Caco-2 (cell line): ENCODE results near the gene SLC6A17. TPM values are rescaled to one million over a fixed set of nuclear protein-coding genes. Genes with fewer than 3 reads are reported as not detected.

Experiments used
- BruUV-seq: library from RNA; stranded (reverse); fragments of 400-500 nt; replicated peaks from 2 replicates; lab custom pipeline; 2021; lab: Mats Ljungman, UMichigan
- CTCF ChIA-PET: fragments of 300-600 bp; sonication (Branson Sonifier 250); formaldehyde crosslinking; loops from one replicate; lab custom pipeline; 2022; ENCODE audit warnings: antibody characterized with exemption; lab: Charles Lee
- POLR2A ChIA-PET: fragments of 300-600 bp; sonication (Branson Sonifier 250); formaldehyde crosslinking; loops from one replicate; lab custom pipeline; 2022; ENCODE audit warnings: antibody characterized with exemption; lab: Charles Lee
- DNase-seq, 2 experiments: peaks; one replicate each; pipeline versions ENCODE4 v3.0.0 to v3.0.0-alpha.2; 2020 to 2022
- H3K27me3 ChIP-seq: replicated peaks from 2 replicates; pipeline ENCODE4 v1.6.0; 2011; ENCODE audit warnings: low read length; ENCODE audit not compliant: control insufficient read depth, insufficient read depth
- H3K36me3 ChIP-seq: 2 replicates; pipeline ENCODE4 v1.5.1; 2011; ENCODE audit warnings: low read length; ENCODE audit not compliant: control insufficient read depth, insufficient read depth
- H3K4me1 ChIP-seq: fragments of 250-450 bp; sonication (Bioruptor Pico); 2 replicates; pipeline ENCODE4 v1.5.1; 2020; ENCODE audit warnings: mild to moderate bottlenecking
- H3K4me3 ChIP-seq: 2 replicates; pipeline ENCODE4 v1.5.1; 2011; ENCODE audit warnings: low read depth, mild to moderate bottlenecking, control low read depth, low read length
- H3K9me3 ChIP-seq: fragments of 250-450 bp; sonication (Bioruptor Pico); 2 replicates; pipeline ENCODE4 v1.5.1; 2020; ENCODE audit warnings: mild to moderate bottlenecking, moderate library complexity
- H3K27ac Mint-ChIP-seq: one replicate; pipeline ENCODE4 v1.8.0; 2022; ENCODE audit warnings: mixed read lengths; ENCODE audit not compliant: unreplicated experiment
- H3K27me3 Mint-ChIP-seq: one replicate; pipeline ENCODE4 v1.8.0; 2022; ENCODE audit warnings: mixed read lengths; ENCODE audit not compliant: insufficient read depth, unreplicated experiment
- H3K36me3 Mint-ChIP-seq: one replicate; pipeline ENCODE4 v1.8.0; 2022; ENCODE audit warnings: mild to moderate bottlenecking, mixed read lengths; ENCODE audit not compliant: insufficient read depth, unreplicated experiment
- H3K4me1 Mint-ChIP-seq: one replicate; pipeline ENCODE4 v1.8.0; 2022; ENCODE audit warnings: low read depth, mixed read lengths; ENCODE audit not compliant: unreplicated experiment
- H3K4me3 Mint-ChIP-seq: one replicate; pipeline ENCODE4 v1.8.0; 2022; ENCODE audit warnings: mild to moderate bottlenecking, moderate library complexity, mixed read lengths; ENCODE audit not compliant: unreplicated experiment
- H3K9me3 Mint-ChIP-seq: one replicate; pipeline ENCODE4 v1.8.0; 2022; ENCODE audit warnings: mixed read lengths; ENCODE audit not compliant: unreplicated experiment
- intact Hi-C: fragments of 100-400 bp; cut with micrococcal nuclease; formaldehyde crosslinking; loops from one replicate; pipeline ENCODE4 v1.10.0; 2022; ENCODE audit not compliant: unreplicated experiment
- total RNA-seq: library from RNA; stranded (reverse); gene quantifications from 2 replicates; pipeline ENCODE4 v1.2.3, GENCODE V29; 2022
- TF ChIP-seq, protein P1 (sequence below), 2 experiments: fragments of 200-600 bp in 1 of 2; IDR thresholded peaks; 1 replicate in 1 of 2; 2 replicates in 1 of 2; pipeline versions ENCODE4 v1.5.1 to v1.8.0; 2011 to 2022; ENCODE audit warnings: antibody characterized with exemption in 1 of 2, control low read depth in 1 of 2, inconsistent platforms in 1 of 2, low read depth in 1 of 2, low read length in 1 of 2, mild to moderate bottlenecking in 1 of 2, moderate library complexity in 1 of 2; ENCODE audit not compliant: insufficient read depth in 1 of 2, severe bottlenecking in 1 of 2, unreplicated experiment in 1 of 2

The SLC6A17 gene
- total RNA-seq, 1 experiment from 2014 or later, result not detected

GRCh38 chr1:110198746-110199145 is 48.5 kb downstream of the SLC6A17 start:
- ChIA-PET POLR2A (no interaction called here), CTCF (no interaction called here)
- Histone ChIP-seq H3K4me1 (no peaks in the 10 kb centered on the region), H3K27me3 (no peaks in the 10 kb centered on the region), H3K36me3 (no peaks in the 10 kb centered on the region), H3K4me3 (no peak overlapping the region), H3K9me3 (no peaks in the 10 kb centered on the region)
- DNase-seq, result no peak
- TF ChIP-seq, protein P1, sequence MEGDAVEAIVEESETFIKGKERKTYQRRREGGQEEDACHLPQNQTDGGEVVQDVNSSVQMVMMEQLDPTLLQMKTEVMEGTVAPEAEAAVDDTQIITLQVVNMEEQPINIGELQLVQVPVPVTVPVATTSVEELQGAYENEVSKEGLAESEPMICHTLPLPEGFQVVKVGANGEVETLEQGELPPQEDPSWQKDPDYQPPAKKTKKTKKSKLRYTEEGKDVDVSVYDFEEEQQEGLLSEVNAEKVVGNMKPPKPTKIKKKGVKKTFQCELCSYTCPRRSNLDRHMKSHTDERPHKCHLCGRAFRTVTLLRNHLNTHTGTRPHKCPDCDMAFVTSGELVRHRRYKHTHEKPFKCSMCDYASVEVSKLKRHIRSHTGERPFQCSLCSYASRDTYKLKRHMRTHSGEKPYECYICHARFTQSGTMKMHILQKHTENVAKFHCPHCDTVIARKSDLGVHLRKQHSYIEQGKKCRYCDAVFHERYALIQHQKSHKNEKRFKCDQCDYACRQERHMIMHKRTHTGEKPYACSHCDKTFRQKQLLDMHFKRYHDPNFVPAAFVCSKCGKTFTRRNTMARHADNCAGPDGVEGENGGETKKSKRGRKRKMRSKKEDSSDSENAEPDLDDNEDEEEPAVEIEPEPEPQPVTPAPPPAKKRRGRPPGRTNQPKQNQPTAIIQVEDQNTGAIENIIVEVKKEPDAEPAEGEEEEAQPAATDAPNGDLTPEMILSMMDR (IDR thresholded peaks at IDR 0.05; ENCODE audit: insufficient read depth in 1 of 2, low read depth in 1 of 2, low read length in 1 of 2, severe bottlenecking in 1 of 2, unreplicated experiment in 1 of 2), result no peak
- Mint-ChIP-seq H3K4me3 (no peak overlapping the region), H3K9me3 (no peaks in the 10 kb centered on the region), H3K27me3 (no peaks in the 10 kb centered on the region), H3K4me1 (no peaks in the 10 kb centered on the region), H3K36me3 (no peaks in the 10 kb centered on the region), H3K27ac (no peak overlapping the region)
- no TSS peak for BruUV-seq
- intact Hi-C loops, result no loop called here

DNA sequence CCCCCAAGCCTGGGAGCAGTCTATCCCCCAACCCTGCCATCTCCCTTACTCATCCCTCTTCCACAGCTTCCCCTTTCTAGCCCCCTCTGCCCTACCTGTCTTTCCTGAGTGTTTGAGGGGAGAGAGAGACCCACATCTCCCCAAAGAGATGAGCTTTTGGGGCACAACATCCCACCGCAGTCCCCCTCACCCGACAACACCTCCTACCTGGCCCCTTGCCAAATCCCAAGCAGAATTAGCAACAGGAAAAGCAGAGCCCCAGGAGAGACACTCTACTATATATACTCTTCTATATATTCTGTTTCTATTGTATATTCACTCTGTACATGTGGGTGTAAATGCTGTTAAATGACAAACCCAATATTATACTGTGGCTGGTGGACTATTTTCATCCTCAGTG is 49.9 kb downstream of the SLC6A17 start:
- ChIA-PET CTCF (no interaction called here), POLR2A (no interaction called here)
- no peaks in the 10 kb centered on the region for H3K4me1 Mint-ChIP-seq
- no peak for DNase-seq
- no peak overlapping the region for H3K27ac Mint-ChIP-seq
- H3K36me3 Mint-ChIP-seq, result no peaks in the 10 kb centered on the region
- TF ChIP-seq, protein P1 (IDR thresholded peaks at IDR 0.05; ENCODE audit: insufficient read depth in 1 of 2, low read depth in 1 of 2, low read length in 1 of 2, severe bottlenecking in 1 of 2, unreplicated experiment in 1 of 2), result no peak
- intact Hi-C loops, result no loop called here
- no peak overlapping the region for H3K4me3 Mint-ChIP-seq
- no peaks in the 10 kb centered on the region for H3K9me3 ChIP-seq
- BruUV-seq, result no TSS peak
- no peaks in the 10 kb centered on the region for H3K36me3 ChIP-seq
- no peaks in the 10 kb centered on the region for H3K27me3 Mint-ChIP-seq
- H3K27me3 ChIP-seq, result no peaks in the 10 kb centered on the region
- no peaks in the 10 kb centered on the region for H3K4me1 ChIP-seq
- H3K9me3 Mint-ChIP-seq, result no peaks in the 10 kb centered on the region
- no peak overlapping the region for H3K4me3 ChIP-seq

GRCh38 chr1:110200666-110201065 is 50.4 kb downstream of the SLC6A17 start:
- BruUV-seq, result no TSS peak
- intact Hi-C loops, result no loop called here
- H3K9me3 ChIP-seq, result no peaks in the 10 kb centered on the region
- Mint-ChIP-seq H3K27me3 (no peaks in the 10 kb centered on the region), H3K4me1 (no peaks in the 10 kb centered on the region), H3K9me3 (no peaks in the 10 kb centered on the region), H3K36me3 (no peaks in the 10 kb centered on the region), H3K27ac (no peak overlapping the region), H3K4me3 (no peak overlapping the region)
- no peak for DNase-seq
- H3K27me3 ChIP-seq, result no peaks in the 10 kb centered on the region
- no peaks in the 10 kb centered on the region for H3K36me3 ChIP-seq
- ChIA-PET POLR2A (no interaction called here), CTCF (interaction anchor here (1.1 kb wide), 1 partner anchor 260 kb away, joined by 3 read pairs; no protein-coding TSS in a partner anchor)
- no peaks in the 10 kb centered on the region for H3K4me1 ChIP-seq
- no peak overlapping the region for H3K4me3 ChIP-seq
- TF ChIP-seq, protein P1 (IDR thresholded peaks at IDR 0.05; ENCODE audit: insufficient read depth in 1 of 2, low read depth in 1 of 2, low read length in 1 of 2, severe bottlenecking in 1 of 2, unreplicated experiment in 1 of 2), result no peak
